ENCODE measurements around the gene MEGF6.
A peak's percentile ranks its signal among the peaks of the same experiment; 100 is the strongest.

Gene MEGF6

DNA sequence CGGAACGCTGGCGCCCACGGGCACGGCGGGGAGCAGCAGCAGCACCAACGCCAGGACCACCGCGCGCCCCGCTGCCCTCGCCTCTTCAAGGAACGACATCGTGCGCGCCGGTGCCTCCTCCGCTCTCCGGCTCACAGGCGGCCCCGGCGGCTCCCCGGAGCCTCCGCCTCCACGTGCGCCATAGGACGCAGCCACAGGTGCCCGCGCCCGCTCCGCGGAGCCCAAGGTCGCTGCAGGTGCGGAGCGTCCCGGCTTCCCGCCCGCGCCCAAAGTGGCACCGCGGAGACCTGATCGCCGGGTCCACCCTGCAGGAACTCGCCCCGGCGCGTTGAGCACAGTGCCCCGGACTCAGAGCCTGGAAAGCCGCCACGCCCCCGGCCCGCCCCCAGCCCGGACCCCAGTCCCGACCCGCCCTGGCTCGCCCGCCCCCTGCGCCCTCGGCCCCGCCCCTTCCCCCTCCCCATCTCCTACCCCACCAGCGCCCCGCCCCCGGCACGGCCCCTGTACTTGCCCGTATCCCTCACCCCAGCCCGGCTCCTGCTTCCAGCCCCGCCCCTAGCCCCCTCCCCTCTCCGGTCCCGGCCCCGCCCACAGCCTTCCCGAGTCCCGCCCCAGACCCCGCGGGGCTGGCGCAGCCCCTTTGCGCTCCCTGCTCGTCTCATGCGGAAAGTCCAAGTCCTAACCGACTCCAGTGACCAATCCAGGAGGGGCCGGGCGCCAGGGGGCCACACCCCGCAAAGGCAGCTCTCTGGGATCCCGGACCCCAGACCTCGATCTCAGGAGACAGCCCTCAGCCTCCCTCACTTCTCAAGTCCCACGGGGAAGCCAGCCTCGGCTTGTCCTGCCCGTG lies at the start of gene MEGF6:
TSS of gene MEGF6 (minus strand) at position 339 of the 850 bp plus-strand sequence. CDS start at position 99, 240 bp downstream.
- DNase-seq = peak; percentile 69 to 80

GRCh38 chr1:3660704-3661103 lies 49.4 kb upstream of the MEGF6 start:
- no peak for DNase-seq

DNA sequence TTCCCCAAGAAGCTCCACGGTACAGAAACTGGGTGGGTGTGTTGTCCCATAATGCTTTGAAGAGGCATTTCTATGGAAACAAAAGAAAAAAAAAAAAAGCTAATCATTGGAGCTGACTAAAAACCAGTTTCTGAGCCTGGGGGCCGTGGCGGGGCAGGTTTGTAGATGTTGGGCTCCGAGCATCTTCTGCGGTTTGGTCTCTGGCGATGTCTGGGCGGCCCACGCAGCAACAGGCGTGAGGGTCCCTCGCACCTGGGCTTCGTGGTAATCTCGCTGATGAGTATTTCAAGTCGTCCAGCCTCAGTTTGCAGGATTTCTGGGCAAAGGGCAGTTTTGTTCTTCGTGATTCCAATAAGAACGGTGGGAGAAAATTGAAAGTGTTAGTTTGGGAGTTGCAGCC lies 47.8 kb upstream of the MEGF6 start:
- DNase-seq = no peak

DNA sequence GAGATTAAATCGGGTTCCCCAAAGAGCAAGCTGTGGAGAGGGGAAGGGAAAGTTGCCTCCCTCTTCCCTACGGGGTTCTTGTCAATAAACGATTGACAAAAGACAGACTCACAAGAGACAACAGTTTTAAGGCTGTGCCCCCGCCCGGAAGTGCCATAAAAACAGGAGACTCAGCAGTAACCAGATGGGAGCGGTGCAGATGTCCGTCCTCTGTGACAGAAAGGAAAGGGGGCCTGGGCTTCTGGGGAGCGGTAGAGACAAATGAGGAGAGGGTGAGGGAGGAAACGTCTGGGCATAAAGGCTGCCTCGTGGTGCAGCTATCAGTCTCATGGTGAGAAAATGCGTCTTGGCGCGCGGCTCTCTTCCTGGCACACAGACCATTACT lies 46.9 kb upstream of the MEGF6 start:
- DNase-seq = no peak

DNA sequence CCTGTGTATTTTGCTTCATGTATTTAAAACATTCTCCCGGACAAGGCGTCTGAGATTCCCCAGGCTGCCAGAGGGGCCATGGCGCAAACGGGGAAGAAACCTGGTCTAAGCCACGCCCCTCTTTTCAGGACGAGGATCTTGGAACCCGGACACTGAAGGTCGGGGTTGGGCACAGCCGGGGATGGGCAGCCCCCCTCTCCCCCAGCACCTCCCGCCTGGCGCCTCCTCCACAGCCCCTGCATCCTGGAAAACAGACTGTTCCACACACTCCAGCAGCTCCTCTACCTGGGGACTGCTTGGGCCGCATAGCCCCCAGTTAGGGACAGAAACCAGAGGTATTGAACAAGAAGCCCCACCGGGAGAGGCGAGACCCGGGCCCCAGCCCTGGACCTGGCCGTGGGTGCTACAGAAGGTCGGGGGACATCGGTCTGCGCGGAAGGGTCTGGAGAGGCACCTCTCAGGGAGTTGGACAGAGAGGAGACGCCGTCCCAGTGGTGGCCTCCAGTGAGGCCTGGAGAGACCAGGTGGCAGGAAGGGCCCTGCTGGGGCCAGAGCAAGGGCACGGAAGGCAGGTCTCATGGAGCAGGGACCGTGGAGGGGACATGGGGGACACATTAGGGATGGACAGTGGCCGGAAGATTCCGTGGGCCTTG lies 46.4 kb upstream of the MEGF6 start:
- DNase-seq = no peak

DNA sequence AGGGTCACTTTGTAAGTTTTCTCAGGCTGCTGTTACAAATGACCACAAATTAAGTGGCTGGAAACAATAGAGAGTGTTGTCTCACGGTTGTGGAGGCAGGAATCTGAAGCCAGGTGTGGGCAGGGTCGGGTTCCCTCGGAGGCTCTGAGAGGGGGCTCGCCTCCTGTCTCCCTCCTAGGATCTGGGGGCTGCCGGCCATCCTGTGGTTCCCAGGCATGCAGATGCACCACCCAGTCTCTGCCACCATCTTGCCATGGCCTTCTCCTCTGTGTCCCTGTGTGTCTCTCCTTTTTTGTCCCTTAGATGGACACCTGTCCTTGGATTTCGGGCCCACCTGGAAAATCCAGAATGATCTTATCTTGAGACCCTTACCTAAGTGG lies 45.8 kb upstream of the MEGF6 start:
- no peak for DNase-seq

GRCh38 chr1:3656450-3657095 lies 45.3 kb upstream of the MEGF6 start:
- no peak for DNase-seq

- no peak for DNase-seq
These were observed 43.4 kb upstream of the MEGF6 start for GRCh38 chr1:3654549-3655281.

- no peak for DNase-seq
These were observed 41.9 kb upstream of the MEGF6 start for GRCh38 chr1:3653286-3653618.

- DNase-seq = no peak
These were observed 41.4 kb upstream of the MEGF6 start for GRCh38 chr1:3652548-3653285.

- DNase-seq = peak in 1 of 2 donors; percentile 33
These were observed 40.7 kb upstream of the MEGF6 start, which contains the start of gene TP73 for GRCh38 chr1:3651930-3652547. TSS of gene TP73 (plus strand) at chr1:3652516. CDS start at chr1:3682366, 29,850 bp downstream.

GRCh38 chr1:3651026-3651929 lies 40.0 kb upstream of the MEGF6 start:
- peak in 1 of 2 donors; percentile 14 for DNase-seq

- DNase-seq = no peak
These were observed 39.1 kb upstream of the MEGF6 start for GRCh38 chr1:3650248-3651025.

DNA sequence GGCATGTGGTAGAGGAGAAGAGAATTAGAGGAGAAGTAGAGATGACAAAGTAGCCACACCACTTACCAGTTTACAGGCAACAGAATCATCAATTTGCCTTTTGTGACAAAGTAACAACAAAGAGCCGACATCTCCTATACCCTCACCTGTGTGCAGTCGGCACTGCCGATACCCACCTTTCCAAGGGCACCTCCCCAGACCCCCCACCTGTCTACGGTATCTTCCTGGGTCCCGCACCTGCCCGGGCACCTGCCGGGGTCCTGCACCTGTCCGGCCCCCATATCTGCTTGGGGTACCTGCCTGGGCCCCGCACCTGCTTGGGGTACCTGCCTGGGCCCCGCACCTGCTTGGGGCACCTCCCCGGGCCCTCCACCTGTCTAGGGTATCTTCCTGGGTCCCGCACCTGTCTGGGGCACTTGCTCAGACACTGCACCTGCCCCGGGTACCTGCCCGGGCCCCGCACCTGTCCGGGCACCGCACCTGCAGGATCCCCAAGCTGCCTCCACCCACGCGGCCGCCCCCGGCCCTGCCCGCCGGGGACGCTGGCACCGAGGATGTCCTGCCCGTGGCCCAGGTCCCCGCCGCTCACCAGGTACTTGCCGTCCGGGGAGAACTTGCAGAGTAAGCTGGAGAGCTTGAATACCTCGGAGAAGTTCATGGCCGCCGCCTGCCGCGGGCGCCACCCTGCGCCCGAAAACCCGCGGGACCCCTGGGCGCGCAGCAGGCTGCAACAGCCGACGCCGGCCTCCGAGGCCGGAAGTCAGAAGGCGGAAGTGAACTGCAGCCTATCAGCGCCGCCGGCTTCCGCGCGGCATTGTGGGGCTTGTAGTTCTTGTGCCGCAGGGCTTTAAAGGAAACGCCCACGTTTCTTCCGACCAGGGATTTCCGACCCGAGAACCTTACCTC lies 38.3 kb upstream of the MEGF6 start, which contains the start of gene WRAP73:
TSS of gene WRAP73 (minus strand) at position 762 of the 906 bp plus-strand sequence. CDS start at position 658, 104 bp downstream.
- peak; percentile 89 to 91 for DNase-seq

DNA sequence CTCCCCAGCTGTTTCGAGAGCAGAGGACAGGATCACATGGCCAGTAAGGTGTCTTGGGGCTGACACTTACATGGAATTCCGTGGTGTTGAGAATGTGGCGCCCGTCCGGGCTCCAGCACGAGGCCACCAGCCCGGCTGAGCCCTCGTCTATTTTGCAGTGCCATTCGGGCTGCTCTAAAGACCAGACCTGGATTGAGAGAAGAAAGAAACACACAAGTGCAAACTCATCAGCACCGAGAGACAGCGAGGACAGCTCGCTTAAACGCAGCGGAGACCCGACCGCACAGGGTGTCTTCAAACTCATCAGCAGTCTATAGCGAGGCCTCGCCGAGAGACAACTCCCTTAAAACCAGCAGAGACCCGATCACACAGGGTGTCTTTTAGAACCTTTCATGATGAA lies 35.3 kb upstream of the MEGF6 start:
- DNase-seq = no peak

GRCh38 chr1:3645666-3646355 lies 34.5 kb upstream of the MEGF6 start:
- DNase-seq = no peak

DNA sequence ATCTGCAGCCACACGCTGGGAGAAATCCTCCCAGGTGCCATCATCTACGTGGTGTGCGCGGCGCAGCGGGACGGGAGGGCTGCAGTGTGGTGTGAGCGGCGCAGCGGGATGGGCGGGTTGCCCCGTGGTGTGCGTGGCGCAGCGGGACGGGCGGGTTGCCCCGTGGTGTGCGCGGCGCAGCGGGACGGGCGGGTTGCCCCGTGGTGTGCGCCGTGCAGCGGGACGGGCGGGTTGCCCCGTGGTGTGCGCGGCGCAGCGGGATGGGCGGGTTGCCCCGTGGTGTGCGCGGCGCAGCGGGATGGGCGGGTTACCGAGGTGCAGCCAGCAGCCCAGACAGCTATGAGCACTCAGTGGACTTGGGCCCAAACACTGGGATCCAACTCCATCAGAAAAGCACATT lies 33.9 kb upstream of the MEGF6 start:
- no peak for DNase-seq

DNA sequence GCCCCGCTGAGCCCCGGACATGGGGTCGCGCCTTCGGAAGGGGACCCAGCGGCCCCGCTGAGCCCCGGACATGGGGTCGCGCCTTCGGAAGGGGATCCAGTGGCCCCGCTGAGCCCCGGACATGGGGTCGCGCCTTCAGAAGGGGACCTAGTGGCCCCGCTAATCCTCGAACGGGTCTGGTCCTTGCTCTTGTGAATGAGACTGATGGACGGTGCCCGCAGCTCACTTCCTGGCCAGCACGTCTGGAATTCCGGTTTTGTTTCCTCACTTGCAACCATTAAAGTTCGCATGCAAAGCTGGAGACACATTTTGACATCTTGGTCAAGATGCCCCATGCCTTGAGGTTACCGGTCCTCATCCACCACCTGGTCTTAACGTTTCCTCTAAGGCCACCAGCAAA lies 33.0 kb upstream of the MEGF6 start:
- DNase-seq = no peak
